Muscle layer of colon (tissue), 2 donors: Measurements from ENCODE around the gene ADGRB2.

Experiments used
- H3K27ac ChIP-seq: one replicate; pipeline ENCODE4 v1.7.0; 2013; ENCODE audit warnings: low read depth, mild to moderate bottlenecking, low read length, moderate library complexity
- H3K27me3 ChIP-seq, 2 donors: one replicate each; pipeline ENCODE4 v1.7.0; 2013; ENCODE audit warnings: low read length in 2 of 2, mild to moderate bottlenecking in 2 of 2; ENCODE audit not compliant: insufficient read depth in 2 of 2, control insufficient read depth in 1 of 2
- H3K36me3 ChIP-seq: one replicate; pipeline ENCODE4 v1.7.0; 2013; ENCODE audit warnings: mild to moderate bottlenecking, low read length; ENCODE audit not compliant: insufficient read depth
- H3K4me1 ChIP-seq: one replicate; pipeline ENCODE4 v1.7.0; 2013; ENCODE audit warnings: mild to moderate bottlenecking, low read length; ENCODE audit not compliant: insufficient read depth
- H3K4me3 ChIP-seq, 2 donors: one replicate each; pipeline ENCODE4 v1.7.0; 2013; ENCODE audit warnings: low read length in 2 of 2, low read depth in 1 of 2, mild to moderate bottlenecking in 1 of 2, moderate library complexity in 1 of 2
- H3K9ac ChIP-seq: one replicate; pipeline ENCODE4 v1.7.0; 2013; ENCODE audit warnings: low read length
- H3K9me3 ChIP-seq: one replicate; pipeline ENCODE4 v1.7.0; 2013; ENCODE audit warnings: mild to moderate bottlenecking, low read length
- donor health status: abdominal sarcoma.
- donor health status: Adenocarcinoma of cecum.

Gene ADGRB2

DNA sequence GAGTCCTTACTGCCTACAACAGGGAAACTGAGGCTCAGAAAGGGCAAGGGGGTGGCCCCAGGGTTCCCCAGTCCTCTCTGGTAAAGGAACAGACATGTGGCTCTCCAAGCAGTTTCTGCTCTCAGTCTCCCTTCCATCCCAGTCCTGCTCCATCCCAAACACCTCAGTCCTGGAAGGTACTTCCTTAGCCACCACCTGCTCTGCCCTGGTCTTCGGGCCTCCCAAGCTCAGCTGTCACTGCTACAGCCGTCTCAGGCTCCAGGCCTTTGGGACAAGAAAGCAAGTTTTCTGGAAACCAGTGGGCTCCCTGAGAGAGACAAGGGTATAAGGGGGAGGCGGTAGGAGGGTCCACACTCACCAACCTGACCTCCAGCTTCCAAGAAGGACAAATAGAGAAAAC, 23.1 kb upstream of the ADGRB2 start:
- H3K9ac ChIP-seq = no peak overlapping the region
- no peaks in the 10 kb centered on the region for H3K27me3 ChIP-seq
- no peak overlapping the region for H3K4me3 ChIP-seq
- H3K27ac ChIP-seq = no peak overlapping the region
- H3K4me1 ChIP-seq = peaks cover 14% of the 10 kb centered on the region
- no peaks in the 10 kb centered on the region for H3K36me3 ChIP-seq
- H3K9me3 ChIP-seq = no peaks in the 10 kb centered on the region

GRCh38 chr1:31786366-31787060, 22.4 kb upstream of the ADGRB2 start:
- Histone ChIP-seq H3K36me3 (no peaks in the 10 kb centered on the region), H3K4me3 (no peak overlapping the region), H3K27ac (no peak overlapping the region), H3K9me3 (no peaks in the 10 kb centered on the region), H3K9ac (no peak overlapping the region), H3K27me3 (no peaks in the 10 kb centered on the region), H3K4me1 (peaks cover 14% of the 10 kb centered on the region)

DNA sequence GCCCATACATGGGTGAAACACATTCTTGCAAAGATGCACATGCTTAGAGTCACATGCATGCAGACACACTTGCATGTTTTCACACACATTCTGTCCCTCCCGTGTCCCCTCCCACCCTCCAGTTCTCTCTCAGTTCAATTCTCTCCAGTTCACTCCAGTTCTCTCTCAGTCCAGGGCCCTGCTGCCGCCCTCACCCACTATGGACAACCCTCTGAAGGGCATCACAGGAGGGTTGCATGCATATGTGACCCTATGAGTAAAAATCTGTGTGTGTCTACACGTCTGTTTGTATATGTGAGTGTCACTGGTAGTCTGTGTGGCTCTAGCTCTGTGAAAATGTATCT, 21.8 kb upstream of the ADGRB2 start:
- H3K27ac ChIP-seq = no peak overlapping the region
- no peaks in the 10 kb centered on the region for H3K27me3 ChIP-seq
- H3K36me3 ChIP-seq = no peaks in the 10 kb centered on the region
- no peak overlapping the region for H3K4me3 ChIP-seq
- H3K4me1 ChIP-seq = peaks cover 14% of the 10 kb centered on the region
- H3K9me3 ChIP-seq = no peaks in the 10 kb centered on the region
- no peak overlapping the region for H3K9ac ChIP-seq

- no peak overlapping the region for H3K4me3 ChIP-seq
- H3K36me3 ChIP-seq = no peaks in the 10 kb centered on the region
- no peaks in the 10 kb centered on the region for H3K27me3 ChIP-seq
- H3K9ac ChIP-seq = no peak overlapping the region
- H3K4me1 ChIP-seq = peaks cover 14% of the 10 kb centered on the region
- H3K9me3 ChIP-seq = no peaks in the 10 kb centered on the region
- H3K27ac ChIP-seq = no peak overlapping the region
These were observed 21.1 kb upstream of the ADGRB2 start for GRCh38 chr1:31785020-31785946.

- H3K9me3 ChIP-seq = no peaks in the 10 kb centered on the region
- no peaks in the 10 kb centered on the region for H3K27me3 ChIP-seq
- H3K4me3 ChIP-seq = no peak overlapping the region
- peaks cover 11% of the 10 kb centered on the region for H3K4me1 ChIP-seq
- H3K27ac ChIP-seq = no peak overlapping the region
- H3K9ac ChIP-seq = no peak overlapping the region
- no peaks in the 10 kb centered on the region for H3K36me3 ChIP-seq
These were observed 20.3 kb upstream of the ADGRB2 start for GRCh38 chr1:31784356-31785019.

DNA sequence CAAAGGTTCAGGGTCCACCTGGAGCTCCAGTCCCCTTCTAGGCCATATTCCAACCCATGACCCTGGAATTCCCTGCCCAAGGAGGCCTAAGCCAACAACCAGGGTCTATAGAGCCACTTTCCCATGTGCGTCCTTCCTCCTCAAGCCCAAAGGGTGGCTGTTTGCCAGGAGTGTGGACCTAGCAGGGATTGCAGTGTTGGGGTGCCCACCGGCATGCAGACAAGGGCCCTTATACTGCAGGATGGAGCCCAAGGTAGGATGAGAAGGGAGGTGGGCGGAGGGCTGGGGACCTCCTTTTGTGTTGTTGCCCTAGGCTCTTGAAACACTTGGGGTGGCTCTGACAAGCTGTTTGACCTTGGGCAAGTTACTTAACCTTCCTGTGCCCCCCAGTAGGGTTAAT, 19.7 kb upstream of the ADGRB2 start:
- Histone ChIP-seq H3K9ac (no peak overlapping the region), H3K27ac (no peak overlapping the region), H3K36me3 (no peaks in the 10 kb centered on the region), H3K4me3 (no peak overlapping the region), H3K27me3 (no peaks in the 10 kb centered on the region), H3K4me1 (peaks cover 8% of the 10 kb centered on the region), H3K9me3 (no peaks in the 10 kb centered on the region)

GRCh38 chr1:31782421-31783410, 18.6 kb upstream of the ADGRB2 start:
- H3K36me3 ChIP-seq = no peaks in the 10 kb centered on the region
- no peaks in the 10 kb centered on the region for H3K9me3 ChIP-seq
- no peak overlapping the region for H3K27ac ChIP-seq
- peaks cover 0 to 6% of the 10 kb centered on the region in 2 donors for H3K27me3 ChIP-seq
- no peak overlapping the region for H3K9ac ChIP-seq
- peaks cover 5% of the 10 kb centered on the region for H3K4me1 ChIP-seq
- H3K4me3 ChIP-seq = no peak overlapping the region

- Histone ChIP-seq H3K27me3 (peaks cover 0 to 6% of the 10 kb centered on the region in 2 donors), H3K9ac (no peak overlapping the region), H3K4me1 (peaks cover 5% of the 10 kb centered on the region), H3K9me3 (no peaks in the 10 kb centered on the region), H3K27ac (no peak overlapping the region), H3K36me3 (no peaks in the 10 kb centered on the region), H3K4me3 (no peak overlapping the region)
These were observed 17.7 kb upstream of the ADGRB2 start for GRCh38 chr1:31781756-31782371.

DNA sequence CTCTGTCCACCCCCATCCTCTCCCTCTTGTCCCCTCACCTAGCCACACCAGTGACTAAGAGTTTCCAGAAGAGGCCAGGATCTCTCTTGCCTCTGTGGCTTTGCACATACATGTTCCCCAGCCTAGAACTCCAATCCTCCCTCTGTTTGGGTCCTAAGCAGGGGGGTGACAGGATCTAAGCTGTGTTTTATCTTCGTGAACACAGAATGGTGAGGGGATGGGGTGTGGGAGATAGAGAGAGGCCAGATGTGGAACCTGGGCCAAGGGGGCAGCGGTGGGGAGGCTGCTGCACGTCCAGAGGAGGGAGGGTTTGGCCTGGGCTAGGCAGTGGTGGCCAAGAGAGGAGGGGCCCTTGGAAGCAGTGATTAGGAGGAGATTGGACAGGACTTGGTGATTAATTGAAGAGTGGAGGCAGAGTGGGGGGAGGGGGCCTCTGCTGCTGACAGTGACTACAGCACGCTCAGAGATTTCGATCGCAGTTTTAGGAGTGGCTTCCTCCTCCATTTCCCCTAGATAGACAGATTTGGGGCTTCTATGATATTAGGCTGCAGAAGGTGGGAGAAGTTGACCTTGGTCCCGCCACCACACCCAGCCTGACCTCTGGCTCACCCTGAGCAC, 17.1 kb upstream of the ADGRB2 start:
- H3K4me1 ChIP-seq = peaks cover 5% of the 10 kb centered on the region
- H3K4me3 ChIP-seq = no peak overlapping the region
- peaks cover 0 to 10% of the 10 kb centered on the region in 2 donors for H3K27me3 ChIP-seq
- H3K9ac ChIP-seq = no peak overlapping the region
- no peaks in the 10 kb centered on the region for H3K9me3 ChIP-seq
- H3K27ac ChIP-seq = no peak overlapping the region
- H3K36me3 ChIP-seq = no peaks in the 10 kb centered on the region

- Histone ChIP-seq H3K9ac (no peak overlapping the region), H3K27me3 (peaks cover 6 to 13% of the 10 kb centered on the region in 2 donors)
These were observed 16.5 kb upstream of the ADGRB2 start for GRCh38 chr1:31780632-31781031.

More at GRCh38 chr1:31780632-31781031, 16.5 kb upstream of the ADGRB2 start:
- no peak overlapping the region for H3K27ac ChIP-seq
- no peaks in the 10 kb centered on the region for H3K9me3 ChIP-seq
- H3K4me1 ChIP-seq = peaks cover 5% of the 10 kb centered on the region
- H3K4me3 ChIP-seq = no peak overlapping the region
- H3K36me3 ChIP-seq = no peaks in the 10 kb centered on the region
